Type B pancreatic cell (in vitro differentiated cells): ENCODE results near the gene MED27. TPM values are rescaled to one million over a fixed set of nuclear protein-coding genes. Genes with fewer than 3 reads are reported as not detected.

Experiments
- DNase-seq: peaks from one replicate; pipeline ENCODE4 v3.0.0; 2021; ENCODE audit warnings: mixed read lengths; ENCODE audit not compliant: unreplicated experiment; ENCODE audit errors: extremely low spot score
- H3K27ac Mint-ChIP-seq: 2 replicates; pipeline ENCODE4 v1.8.0; 2021; ENCODE audit warnings: mild to moderate bottlenecking, mixed read lengths
- H3K27me3 Mint-ChIP-seq: 2 replicates; pipeline ENCODE4 v1.8.0; 2021; ENCODE audit warnings: mixed read lengths
- H3K36me3 Mint-ChIP-seq: 2 replicates; pipeline ENCODE4 v1.8.0; 2021; ENCODE audit warnings: mixed read lengths
- H3K4me1 Mint-ChIP-seq: one replicate; pipeline ENCODE4 v1.8.0; 2021; ENCODE audit warnings: mixed read lengths; ENCODE audit not compliant: unreplicated experiment
- H3K4me3 Mint-ChIP-seq: 2 replicates; pipeline ENCODE4 v1.8.0; 2021; ENCODE audit warnings: mild to moderate bottlenecking, mixed read lengths
- H3K9me3 Mint-ChIP-seq: 2 replicates; pipeline ENCODE4 v1.8.0; 2021; ENCODE audit warnings: mixed read lengths
- total RNA-seq: library from RNA; stranded (reverse); gene quantifications from 2 replicates; pipeline ENCODE4 v1.2.1, GENCODE V29; 2021; ENCODE audit warnings: low replicate concordance
- TF ChIP-seq, protein P1 (sequence below): fragments of 200-600 bp; sonication (generic); conservative IDR thresholded peaks from 2 replicates; pipeline ENCODE4 v1.5.0; 2021; ENCODE audit warnings: antibody characterized with exemption, mild to moderate bottlenecking

MED27 gene
- total RNA-seq, 1 donor from 2014 or later, result 21.7 TPM

DNA sequence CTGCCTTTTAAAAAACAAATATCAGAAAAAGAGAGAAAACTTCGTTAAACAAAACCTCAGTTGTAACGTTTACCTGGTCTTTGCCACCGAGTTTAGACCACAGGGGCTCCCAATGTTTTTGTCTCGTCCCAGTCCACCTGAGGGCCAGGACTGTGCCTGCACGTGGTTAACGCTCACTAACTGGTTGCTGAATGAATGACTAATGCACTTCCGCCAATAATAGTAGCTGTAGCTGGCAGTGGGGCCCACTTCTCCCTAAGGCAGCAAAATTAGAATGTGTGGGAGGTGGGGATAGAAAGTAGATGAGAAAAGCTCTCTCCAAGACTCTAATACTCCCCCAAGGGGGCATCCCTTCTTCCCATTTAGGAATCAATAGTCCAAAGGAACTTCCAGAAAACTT is 29.1 kb upstream of the MED27 start:
- no peak overlapping the region for H3K4me3 Mint-ChIP-seq
- no peaks in the 10 kb centered on the region for H3K9me3 Mint-ChIP-seq
- TF ChIP-seq, protein P1, sequence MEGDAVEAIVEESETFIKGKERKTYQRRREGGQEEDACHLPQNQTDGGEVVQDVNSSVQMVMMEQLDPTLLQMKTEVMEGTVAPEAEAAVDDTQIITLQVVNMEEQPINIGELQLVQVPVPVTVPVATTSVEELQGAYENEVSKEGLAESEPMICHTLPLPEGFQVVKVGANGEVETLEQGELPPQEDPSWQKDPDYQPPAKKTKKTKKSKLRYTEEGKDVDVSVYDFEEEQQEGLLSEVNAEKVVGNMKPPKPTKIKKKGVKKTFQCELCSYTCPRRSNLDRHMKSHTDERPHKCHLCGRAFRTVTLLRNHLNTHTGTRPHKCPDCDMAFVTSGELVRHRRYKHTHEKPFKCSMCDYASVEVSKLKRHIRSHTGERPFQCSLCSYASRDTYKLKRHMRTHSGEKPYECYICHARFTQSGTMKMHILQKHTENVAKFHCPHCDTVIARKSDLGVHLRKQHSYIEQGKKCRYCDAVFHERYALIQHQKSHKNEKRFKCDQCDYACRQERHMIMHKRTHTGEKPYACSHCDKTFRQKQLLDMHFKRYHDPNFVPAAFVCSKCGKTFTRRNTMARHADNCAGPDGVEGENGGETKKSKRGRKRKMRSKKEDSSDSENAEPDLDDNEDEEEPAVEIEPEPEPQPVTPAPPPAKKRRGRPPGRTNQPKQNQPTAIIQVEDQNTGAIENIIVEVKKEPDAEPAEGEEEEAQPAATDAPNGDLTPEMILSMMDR, result no peak
- H3K36me3 Mint-ChIP-seq, result no peaks in the 10 kb centered on the region
- DNase-seq, result no peak
- H3K27ac Mint-ChIP-seq, result no peak overlapping the region
- no peaks in the 10 kb centered on the region for H3K4me1 Mint-ChIP-seq
- H3K27me3 Mint-ChIP-seq, result peaks cover 54% of the 10 kb centered on the region

GRCh38 chr9:132099741-132100407 is 20.2 kb upstream of the MED27 start:
- TF ChIP-seq, protein P1, result no peak
- DNase-seq, result no peak
- H3K27ac Mint-ChIP-seq, result no peak overlapping the region
- no peak overlapping the region for H3K4me3 Mint-ChIP-seq
- no peaks in the 10 kb centered on the region for H3K4me1 Mint-ChIP-seq
- H3K9me3 Mint-ChIP-seq, result peaks cover 5% of the 10 kb centered on the region
- peaks cover 28% of the 10 kb centered on the region for H3K27me3 Mint-ChIP-seq
- H3K36me3 Mint-ChIP-seq, result no peaks in the 10 kb centered on the region

DNA sequence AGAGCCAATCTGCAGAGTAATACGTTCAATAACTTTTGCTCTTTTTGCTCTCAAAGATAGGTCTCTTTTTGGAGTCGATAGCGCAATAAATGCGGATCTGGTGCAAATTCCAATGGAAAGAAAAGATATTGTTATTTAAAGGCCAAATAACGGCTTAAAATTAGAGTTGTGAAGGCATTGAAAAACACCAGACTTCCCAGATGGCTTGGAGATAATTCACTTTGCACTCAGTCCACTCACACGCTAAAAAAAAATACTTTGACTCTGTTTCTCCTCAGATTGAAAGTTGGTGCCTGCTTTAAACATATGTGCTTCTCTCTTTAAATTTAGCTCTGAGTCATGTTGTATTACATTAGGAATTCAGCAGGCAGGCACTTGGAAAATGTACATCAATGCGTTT is 19.5 kb upstream of the MED27 start:
- Mint-ChIP-seq H3K36me3 (no peaks in the 10 kb centered on the region), H3K4me3 (no peak overlapping the region), H3K4me1 (no peaks in the 10 kb centered on the region), H3K27me3 (peaks cover 34% of the 10 kb centered on the region), H3K27ac (no peak overlapping the region), H3K9me3 (peaks cover 5% of the 10 kb centered on the region)
- DNase-seq, result no peak
- TF ChIP-seq, protein P1, result no peak

DNA sequence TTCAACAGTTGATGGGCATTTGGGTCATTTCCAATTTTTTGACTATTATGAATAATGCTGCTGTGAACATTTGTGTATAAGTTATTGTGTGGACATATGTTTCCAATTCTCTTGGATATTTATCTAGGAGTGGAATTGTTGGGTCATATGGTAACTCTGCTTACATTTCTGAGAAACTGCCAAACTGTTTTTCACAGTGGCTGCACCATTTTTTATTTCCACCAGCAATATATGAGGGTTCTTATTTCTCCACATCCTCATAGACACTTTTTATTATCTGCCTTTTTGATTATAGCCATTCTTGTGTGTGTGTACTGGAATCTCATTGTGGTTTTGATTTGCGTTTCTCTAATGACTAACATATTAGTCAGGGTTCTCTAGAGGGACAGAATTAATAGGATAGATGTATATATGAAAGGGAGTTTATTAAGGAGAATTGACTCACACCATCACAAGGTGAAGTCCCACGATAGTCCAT is 14.7 kb upstream of the MED27 start:
- peaks cover 5% of the 10 kb centered on the region for H3K9me3 Mint-ChIP-seq
- H3K27ac Mint-ChIP-seq, result no peak overlapping the region
- no peaks in the 10 kb centered on the region for H3K4me1 Mint-ChIP-seq
- TF ChIP-seq, protein P1, result no peak
- peaks cover 48% of the 10 kb centered on the region for H3K27me3 Mint-ChIP-seq
- no peak overlapping the region for H3K4me3 Mint-ChIP-seq
- no peaks in the 10 kb centered on the region for H3K36me3 Mint-ChIP-seq
- DNase-seq, result no peak

DNA sequence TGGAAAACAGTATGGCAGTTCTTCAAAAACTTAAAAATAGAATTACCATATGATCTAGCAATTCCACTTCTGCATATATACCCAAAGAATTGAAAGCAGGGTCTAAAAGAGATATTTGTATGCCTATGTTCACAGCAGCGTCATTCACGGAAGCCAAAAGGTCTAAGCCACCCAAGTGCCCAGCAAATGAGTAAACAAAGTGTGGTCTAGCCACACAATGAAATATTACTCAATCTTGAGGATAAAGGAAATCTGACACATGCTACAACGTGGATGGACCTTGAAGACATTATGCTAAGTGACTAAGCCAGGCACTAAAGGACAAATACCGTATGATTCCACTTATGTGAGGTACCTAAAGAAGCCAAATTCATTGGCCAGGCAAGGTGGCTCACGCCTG is 11.1 kb upstream of the MED27 start:
- H3K4me1 Mint-ChIP-seq, result no peaks in the 10 kb centered on the region
- TF ChIP-seq, protein P1, result no peak
- peaks cover 32% of the 10 kb centered on the region for H3K27me3 Mint-ChIP-seq
- H3K4me3 Mint-ChIP-seq, result no peak overlapping the region
- H3K36me3 Mint-ChIP-seq, result no peaks in the 10 kb centered on the region
- no peak for DNase-seq
- no peak overlapping the region for H3K27ac Mint-ChIP-seq
- peaks cover 1% of the 10 kb centered on the region for H3K9me3 Mint-ChIP-seq
